Measurements from ENCODE around the gene RBMS2.

GRCh38 chr12:56585098-56585497 lies 63.5 kb downstream of the RBMS2 start:
- TF ChIP-seq CTCF (IDR thresholded peaks at IDR 0.05) = no peak
- no peak for TF ChIP-seq ZFX (IDR thresholded peaks at IDR 0.05; ENCODE audit: borderline replicate concordance)
